Stimulated activated CD4-positive, alpha-beta T cell treated with anti-CD3 and anti-CD28 coated beads, Interleukin-2, amount 100 ng/mL, for 48 hours (primary cell): ENCODE data around the gene SPDYE16.
A peak's percentile ranks its signal among the peaks of the same experiment; 100 is the strongest.
"Not testable (repeated sequence)": the region's sequence is repeated elsewhere in the genome, so short reads cannot be mapped to it uniquely, and the experiment has no call there.

Experiments used
- DNase-seq, 2 donors: peaks; one replicate each; pipeline ENCODE4 v3.0.0-alpha.2; 2020

The SPDYE16 gene

GRCh38 chr7:76543197-76543596 is at the start of gene SPDYE16:
Gene SPDYE16, minus strand, starts transcription at chr7:76543297. Its CDS starts 1,838 bp downstream, at chr7:76541459.
- not testable (repeated sequence) for DNase-seq

- DNase-seq = not testable (repeated sequence)
Observed at GRCh38 chr7:76592694-76593093, 49.6 kb upstream of the SPDYE16 start.

GRCh38 chr7:76591602-76592304 is 48.7 kb upstream of the SPDYE16 start:
- DNase-seq = not testable (repeated sequence)

GRCh38 chr7:76591033-76591432 is 47.9 kb upstream of the SPDYE16 start:
- DNase-seq = not testable (repeated sequence)

- not testable (repeated sequence) for DNase-seq
Observed at GRCh38 chr7:76588586-76588985, 45.5 kb upstream of the SPDYE16 start.

- not testable (repeated sequence) for DNase-seq
Observed at GRCh38 chr7:76586585-76587315, 43.7 kb upstream of the SPDYE16 start.

GRCh38 chr7:76583636-76584281 is 40.7 kb upstream of the SPDYE16 start:
- DNase-seq = not testable (repeated sequence)

GRCh38 chr7:76582848-76583631 is 39.9 kb upstream of the SPDYE16 start:
- DNase-seq = not testable (repeated sequence)

GRCh38 chr7:76575919-76576655 is 33.0 kb upstream of the SPDYE16 start:
- DNase-seq = not testable (repeated sequence)

- not testable (repeated sequence) for DNase-seq
Observed at GRCh38 chr7:76575431-76575830, 32.3 kb upstream of the SPDYE16 start.

- not testable (repeated sequence) for DNase-seq
Observed at GRCh38 chr7:76572296-76572695, 29.2 kb upstream of the SPDYE16 start.

GRCh38 chr7:76570324-76570775 is 27.3 kb upstream of the SPDYE16 start:
- DNase-seq = not testable (repeated sequence)

GRCh38 chr7:76568742-76569141 is 25.6 kb upstream of the SPDYE16 start:
- DNase-seq = not testable (repeated sequence)

GRCh38 chr7:76567753-76568152 is 24.7 kb upstream of the SPDYE16 start:
- DNase-seq = not testable (repeated sequence)

GRCh38 chr7:76567311-76567710 is 24.2 kb upstream of the SPDYE16 start:
- DNase-seq = not testable (repeated sequence)

- not testable (repeated sequence) for DNase-seq
Observed at GRCh38 chr7:76565001-76565400, 21.9 kb upstream of the SPDYE16 start.

GRCh38 chr7:76561342-76561741 is 18.2 kb upstream of the SPDYE16 start:
- DNase-seq = not testable (repeated sequence)

- not testable (repeated sequence) for DNase-seq
Observed at GRCh38 chr7:76560157-76560556, 17.1 kb upstream of the SPDYE16 start.

- DNase-seq = not testable (repeated sequence)
Observed at GRCh38 chr7:76559685-76560084, 16.6 kb upstream of the SPDYE16 start.

GRCh38 chr7:76551992-76552391 is 8.9 kb upstream of the SPDYE16 start:
- not testable (repeated sequence) for DNase-seq

- DNase-seq = peak in 1 of 2 donors; percentile 9
Observed at GRCh38 chr7:76549855-76550248, 6.8 kb upstream of the SPDYE16 start.
